Heart right ventricle (tissue), 16 donors: ENCODE results near the gene ECT2L. TPM values are rescaled to one million over a fixed set of nuclear protein-coding genes. Genes with fewer than 3 reads are reported as not detected.
A peak's percentile ranks its signal among the peaks of the same experiment; 100 is the strongest.

Experiments used
- ATAC-seq, 8 donors: fragments of 200-7000 bp; cut with Tn5 transposase; one replicate each; pipeline ENCODE4 v1.9.1; 2020; ENCODE audit warnings: mild to moderate bottlenecking in 8 of 8, moderate library complexity in 8 of 8, moderate number of reproducible peaks in 1 of 8
- DNase-seq, 2 donors: peaks; one replicate each; pipeline ENCODE4 v3.0.0-alpha.2; 2020
- H3K27ac ChIP-seq, 10 donors: fragments of 200-600 bp; sonication (generic) in 2 of 10; one replicate each; pipeline versions ENCODE4 v1.5.0 to v1.8.0; 2020 to 2022; ENCODE audit warnings: mild to moderate bottlenecking in 3 of 10
- H3K27me3 ChIP-seq, 7 donors: fragments of 200-600 bp; one replicate each; pipeline ENCODE4 v1.8.0; 2021 to 2022; ENCODE audit warnings: mild to moderate bottlenecking in 2 of 7
- H3K36me3 ChIP-seq, 9 donors: fragments of 200-600 bp; sonication (generic) in 1 of 9; one replicate each; pipeline versions ENCODE4 v1.5.0 to v1.8.0; 2020 to 2022; ENCODE audit warnings: mild to moderate bottlenecking in 2 of 9
- H3K4me1 ChIP-seq, 9 donors: fragments of 200-600 bp; sonication (generic) in 1 of 9; one replicate each; pipeline versions ENCODE4 v1.5.0 to v1.8.0; 2020 to 2022; ENCODE audit warnings: mild to moderate bottlenecking in 4 of 9
- H3K4me3 ChIP-seq, 10 donors: fragments of 200-600 bp; sonication (generic) in 2 of 10; one replicate each; pipeline versions ENCODE4 v1.5.0 to v1.8.0; 2020 to 2022; ENCODE audit warnings: mild to moderate bottlenecking in 7 of 10, moderate library complexity in 2 of 10
- H3K9me3 ChIP-seq, 11 donors: fragments of 200-600 bp in 10 of 11; sonication (generic) in 2 of 11; one replicate each; pipeline versions ENCODE4 v1.5.0 to v1.8.0; 2013 to 2022; ENCODE audit warnings: mild to moderate bottlenecking in 2 of 11, control low read depth in 1 of 11, moderate library complexity in 1 of 11
- WGBS, 2 donors: extraction: QIAGEN DNeasy Blood & Tissue Kit; methylation state at CpG; one replicate each; pipeline ENCODE4 v1.1.7; 2013; ENCODE audit warnings: inconsistent platforms in 1 of 2; 5-methylcytosine and 5-hydroxymethylcytosine counted together
- intact Hi-C, 10 donors: fragments of 100-400 bp; cut with DNase I; formaldehyde crosslinking; loops; one replicate each; pipeline versions ENCODE4 v1.11.1 to v1.14.2; 2022
- polyA plus RNA-seq, 2 donors: library from polyadenylated mRNA; stranded (reverse); fragments of 200-250 nt; gene quantifications; one replicate each; pipeline ENCODE4 v1.2.3, GENCODE V29; 2013
- total RNA-seq, 10 donors: library from RNA; stranded (reverse); fragmentation: NEBNext Ultra II Directional in 3 of 10; extraction: Animal tissue kit (Norgen Biotek cat#: 25700) in 3 of 10; gene quantifications; one replicate each; pipeline versions ENCODE4 v1.2.1 to v1.2.4, GENCODE V29; 2021 to 2023
- TF ChIP-seq, protein P1 (sequence below), 9 donors: fragments of 200-600 bp; sonication (generic) in 2 of 9; IDR thresholded peaks; one replicate each; pipeline versions ENCODE4 v1.5.0 to v1.8.0; 2021 to 2022; ENCODE audit warnings: antibody characterized with exemption in 9 of 9, mild to moderate bottlenecking in 5 of 9, moderate library complexity in 1 of 9
- donor health status: Arrhythmogenic right ventricular cardiomyopathy.
- donor health status: ischemic (EF 13 %, LVEDD 7.1; RV severe dilation, severe dysfunction).
- donor health status: healthy with polysubstance abuse.
- donor health status: DM: no; HTN: yes; CAD: no.
- donor health status: DM: no; HTN: no; CAD: no.
- donor health status: ischemic (EF 25% LVEDD 6.9; RV normal size, moderate dysfunction).
- donor health status: ischemic (EF 25% LVEDD 5.7; RV mildly dilated, moderate dysfunction).
- donor health status: healthy.
- donor health status: DM: yes; HTN: yes; CAD: no.
- donor health status: Ischemic cardiomyopathy.
- donor health status: ischemic (EF 35%, LVEDD 5.7; RV mildly dilated, moderate dysfunction).
- donor health status: nonischemic (EF 11% LVEDD 7.7; RV severe dilation, severe dysfunction).
- donor health status: DM: yes; HTN: yes; CAD: no.
- donor health status: PGD.
- donor health status: ischemic (EF 29% LVEDD 5.4; RV normal size, mild dysfunction).
- donor health status: nonischemic (EF 23%, LVEDD 6.1; RV moderate dilation, normal function).

Gene ECT2L
- total and polyA plus RNA-seq, 12 donors, result 0.28 to 9.9 (median 3.0) TPM

GRCh38 chr6:138909511-138909910 is 113.6 kb downstream of the ECT2L start:
- Histone ChIP-seq H3K4me1 (no peaks in the 10 kb centered on the region), H3K9me3 (no peaks in the 10 kb centered on the region), H3K36me3 (peaks cover 0 to 99% (median 40%) of the 10 kb centered on the region in 9 donors), H3K27ac (peak overlapping the region in 1 of 10 donors; percentile 9), H3K27me3 (no peaks in the 10 kb centered on the region), H3K4me3 (no peak overlapping the region)
- WGBS, 2 donors, result 79 to 81% methylated on average over 4 of the region's 4 CpGs
- TF ChIP-seq, protein P1, sequence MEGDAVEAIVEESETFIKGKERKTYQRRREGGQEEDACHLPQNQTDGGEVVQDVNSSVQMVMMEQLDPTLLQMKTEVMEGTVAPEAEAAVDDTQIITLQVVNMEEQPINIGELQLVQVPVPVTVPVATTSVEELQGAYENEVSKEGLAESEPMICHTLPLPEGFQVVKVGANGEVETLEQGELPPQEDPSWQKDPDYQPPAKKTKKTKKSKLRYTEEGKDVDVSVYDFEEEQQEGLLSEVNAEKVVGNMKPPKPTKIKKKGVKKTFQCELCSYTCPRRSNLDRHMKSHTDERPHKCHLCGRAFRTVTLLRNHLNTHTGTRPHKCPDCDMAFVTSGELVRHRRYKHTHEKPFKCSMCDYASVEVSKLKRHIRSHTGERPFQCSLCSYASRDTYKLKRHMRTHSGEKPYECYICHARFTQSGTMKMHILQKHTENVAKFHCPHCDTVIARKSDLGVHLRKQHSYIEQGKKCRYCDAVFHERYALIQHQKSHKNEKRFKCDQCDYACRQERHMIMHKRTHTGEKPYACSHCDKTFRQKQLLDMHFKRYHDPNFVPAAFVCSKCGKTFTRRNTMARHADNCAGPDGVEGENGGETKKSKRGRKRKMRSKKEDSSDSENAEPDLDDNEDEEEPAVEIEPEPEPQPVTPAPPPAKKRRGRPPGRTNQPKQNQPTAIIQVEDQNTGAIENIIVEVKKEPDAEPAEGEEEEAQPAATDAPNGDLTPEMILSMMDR (IDR thresholded peaks at IDR 0.05), result no peak
- ATAC-seq (no peak), DNase-seq (no peak)
- intact Hi-C loops, result no loop called here

GRCh38 chr6:138909975-138910374 is 114.1 kb downstream of the ECT2L start:
- 50 to 76% methylated on average over 1 of the region's 1 CpG for WGBS, 2 donors
- H3K4me3 ChIP-seq, result no peak overlapping the region
- peak in 1 of 2 donors; percentile 7 for DNase-seq
- peak in 7 of 8 donors; percentile 35 to 85 (median 52) for ATAC-seq
- intact Hi-C loops, result loop anchor here in 2 of 10 donors (10.0 kb wide), 1 partner anchor 75 kb away; the partner anchor contains the start of gene REPS1 (in 2 of the 2)
- no peaks in the 10 kb centered on the region for H3K4me1 ChIP-seq
- H3K9me3 ChIP-seq, result no peaks in the 10 kb centered on the region
- H3K27me3 ChIP-seq, result no peaks in the 10 kb centered on the region
- TF ChIP-seq, protein P1 (IDR thresholded peaks at IDR 0.05), result no peak
- no peak overlapping the region for H3K27ac ChIP-seq
- H3K36me3 ChIP-seq, result peaks cover 0 to 99% (median 41%) of the 10 kb centered on the region in 9 donors

- DNase-seq, result no peak
- ATAC-seq, result no peak
- Histone ChIP-seq H3K4me3 (no peak overlapping the region), H3K36me3 (peaks cover 0 to 100% (median 57%) of the 10 kb centered on the region in 9 donors), H3K27ac (no peak overlapping the region), H3K27me3 (no peaks in the 10 kb centered on the region), H3K9me3 (no peaks in the 10 kb centered on the region), H3K4me1 (no peaks in the 10 kb centered on the region)
- TF ChIP-seq, protein P1 (IDR thresholded peaks at IDR 0.05), result no peak
- intact Hi-C loops, result loop anchor here in 2 of 10 donors (10.0 kb wide), 1 partner anchor 72 kb away; the partner anchor contains the start of gene REPS1 (in 2 of the 2)
- 64 to 75% methylated on average over 3 of the region's 3 CpGs for WGBS, 2 donors
These were observed 116.4 kb downstream of the ECT2L start for GRCh38 chr6:138912308-138912707.

GRCh38 chr6:138914701-138915100 is 118.8 kb downstream of the ECT2L start:
- peaks cover 0 to 100% (median 50%) of the 10 kb centered on the region in 9 donors for H3K36me3 ChIP-seq
- 83 to 89% methylated on average over 1 of the region's 1 CpG for WGBS, 2 donors
- H3K4me1 ChIP-seq, result no peaks in the 10 kb centered on the region
- intact Hi-C loops, result loop anchor here in 2 of 10 donors (10.0 kb wide), 1 partner anchor 70 kb away; the partner anchor contains the start of gene REPS1 (in 2 of the 2)
- no peak overlapping the region for H3K4me3 ChIP-seq
- no peak for DNase-seq
- no peaks in the 10 kb centered on the region for H3K27me3 ChIP-seq
- H3K27ac ChIP-seq, result no peak overlapping the region
- no peak for ATAC-seq
- H3K9me3 ChIP-seq, result no peaks in the 10 kb centered on the region
- TF ChIP-seq, protein P1 (IDR thresholded peaks at IDR 0.05), result no peak
